Neural crest cell (in vitro differentiated cells): ENCODE measurements around the gene TACC2. TPM values are rescaled to one million over a fixed set of nuclear protein-coding genes. Genes with fewer than 3 reads are reported as not detected.

Experiments
- DNase-seq: peaks from one replicate; pipeline ENCODE4 v3.0.0; 2021; ENCODE audit warnings: low read depth, mixed read lengths, low spot score
- H3K27ac Mint-ChIP-seq: one replicate; pipeline ENCODE4 v1.8.0; 2021; ENCODE audit warnings: mild to moderate bottlenecking, mixed read lengths; ENCODE audit not compliant: unreplicated experiment
- H3K27me3 Mint-ChIP-seq: 2 replicates; pipeline ENCODE4 v1.8.0; 2021; ENCODE audit warnings: low read depth, mild to moderate bottlenecking, mixed read lengths
- H3K36me3 Mint-ChIP-seq: 2 replicates; pipeline ENCODE4 v1.8.0; 2021; ENCODE audit warnings: low read depth, mild to moderate bottlenecking, mixed read lengths
- H3K4me1 Mint-ChIP-seq: 2 replicates; pipeline ENCODE4 v1.8.0; 2021; ENCODE audit warnings: mixed read lengths
- H3K4me3 Mint-ChIP-seq: one replicate; pipeline ENCODE4 v1.8.0; 2021; ENCODE audit warnings: mild to moderate bottlenecking, mixed read lengths
- H3K9me3 Mint-ChIP-seq: 2 replicates; pipeline ENCODE4 v1.8.0; 2021; ENCODE audit warnings: mixed read lengths
- total RNA-seq: library from RNA; stranded (reverse); gene quantifications from 2 replicates; pipeline ENCODE4 v1.2.1, GENCODE V29; 2021
- TF ChIP-seq, protein P1 (sequence below): fragments of 200-600 bp; sonication (generic); conservative IDR thresholded peaks from 2 replicates; pipeline ENCODE4 v1.5.0; 2021; ENCODE audit warnings: antibody characterized with exemption, mild to moderate bottlenecking

TACC2 gene
- total RNA-seq, 1 donor from 2014 or later, result 48.2 TPM

DNA sequence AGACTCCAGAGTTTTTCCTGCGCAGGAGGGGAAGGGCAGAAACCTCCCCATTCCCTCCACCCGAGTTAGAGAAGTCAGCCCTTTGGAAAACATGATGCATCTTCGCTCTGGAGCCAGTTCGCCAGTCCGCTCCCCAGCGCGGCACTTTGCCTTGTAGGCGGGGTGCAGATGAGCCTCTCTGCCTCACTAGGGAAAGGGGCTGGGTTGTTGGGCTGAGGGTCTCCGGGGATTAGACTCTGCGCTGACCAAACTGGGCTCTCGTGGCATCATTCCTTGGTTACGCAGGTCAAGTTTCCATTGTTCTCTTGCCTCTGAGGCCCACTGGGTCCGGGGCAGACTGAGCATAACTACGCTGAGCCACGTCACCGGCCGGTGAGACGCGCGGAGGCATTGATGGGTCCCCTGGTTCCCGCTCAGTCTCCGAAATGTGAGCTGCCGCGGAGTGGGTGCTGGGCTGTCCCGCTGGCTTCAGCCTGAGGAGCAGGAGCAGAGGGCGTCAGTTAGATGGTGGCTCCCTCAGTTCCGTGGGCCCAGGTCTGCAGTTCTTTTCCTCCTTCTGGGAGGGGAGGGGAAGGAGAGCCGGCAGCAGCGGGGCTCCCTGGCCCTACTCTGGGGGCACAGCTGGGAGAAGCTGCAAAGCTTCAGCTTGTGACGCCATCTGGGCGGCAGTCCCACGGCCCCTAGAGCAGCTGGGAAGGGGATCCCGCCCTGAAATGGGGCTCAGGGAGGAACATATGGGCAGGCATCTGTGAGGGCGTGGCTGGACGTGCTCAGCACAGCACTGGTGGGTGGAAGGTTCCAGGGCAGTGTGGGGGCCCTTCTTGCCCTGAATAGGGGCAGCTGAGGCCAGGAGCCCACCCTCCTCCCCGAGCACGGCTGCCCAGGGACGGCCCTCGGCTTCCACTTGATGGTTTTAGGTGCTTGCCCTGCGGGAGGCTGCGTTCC lies 160.9 kb downstream of the TACC2 start:
- Mint-ChIP-seq H3K27ac (peak overlapping the region; percentile 75), H3K4me3 (no peak overlapping the region), H3K27me3 (no peaks in the 10 kb centered on the region), H3K9me3 (peaks cover 7% of the 10 kb centered on the region), H3K36me3 (peaks cover 30% of the 10 kb centered on the region), H3K4me1 (peaks cover 52% of the 10 kb centered on the region)
- TF ChIP-seq, protein P1, sequence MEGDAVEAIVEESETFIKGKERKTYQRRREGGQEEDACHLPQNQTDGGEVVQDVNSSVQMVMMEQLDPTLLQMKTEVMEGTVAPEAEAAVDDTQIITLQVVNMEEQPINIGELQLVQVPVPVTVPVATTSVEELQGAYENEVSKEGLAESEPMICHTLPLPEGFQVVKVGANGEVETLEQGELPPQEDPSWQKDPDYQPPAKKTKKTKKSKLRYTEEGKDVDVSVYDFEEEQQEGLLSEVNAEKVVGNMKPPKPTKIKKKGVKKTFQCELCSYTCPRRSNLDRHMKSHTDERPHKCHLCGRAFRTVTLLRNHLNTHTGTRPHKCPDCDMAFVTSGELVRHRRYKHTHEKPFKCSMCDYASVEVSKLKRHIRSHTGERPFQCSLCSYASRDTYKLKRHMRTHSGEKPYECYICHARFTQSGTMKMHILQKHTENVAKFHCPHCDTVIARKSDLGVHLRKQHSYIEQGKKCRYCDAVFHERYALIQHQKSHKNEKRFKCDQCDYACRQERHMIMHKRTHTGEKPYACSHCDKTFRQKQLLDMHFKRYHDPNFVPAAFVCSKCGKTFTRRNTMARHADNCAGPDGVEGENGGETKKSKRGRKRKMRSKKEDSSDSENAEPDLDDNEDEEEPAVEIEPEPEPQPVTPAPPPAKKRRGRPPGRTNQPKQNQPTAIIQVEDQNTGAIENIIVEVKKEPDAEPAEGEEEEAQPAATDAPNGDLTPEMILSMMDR, result no peak
- DNase-seq, result no peak

DNA sequence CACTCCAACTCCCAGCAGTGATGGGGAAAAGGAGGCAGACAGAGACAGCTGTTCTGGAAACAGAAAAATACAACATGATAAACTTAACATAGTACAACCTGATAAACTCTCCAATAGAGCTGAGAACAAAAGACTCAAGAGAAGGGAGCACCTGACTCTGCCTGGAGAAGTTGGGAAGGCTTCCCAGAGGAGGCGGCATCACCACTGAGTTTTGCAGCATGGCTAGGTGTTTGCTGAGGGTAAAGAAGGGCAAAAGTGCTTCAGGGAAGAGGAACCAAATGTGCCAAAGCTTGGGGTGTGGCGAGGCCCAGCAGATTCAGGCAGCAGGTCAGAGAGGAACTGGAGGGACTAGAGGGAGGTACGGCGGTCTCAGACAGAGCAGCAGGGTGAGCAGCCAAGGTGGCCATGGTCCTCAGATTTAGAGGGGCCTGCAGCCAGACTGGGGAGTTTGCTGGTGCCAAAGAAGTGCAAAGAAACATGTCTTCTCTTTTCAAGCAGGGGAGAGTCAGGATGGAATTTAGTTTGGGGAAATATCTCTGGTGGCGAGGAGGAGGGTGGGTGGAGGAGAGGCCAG lies 162.2 kb downstream of the TACC2 start:
- no peaks in the 10 kb centered on the region for H3K27me3 Mint-ChIP-seq

DNA sequence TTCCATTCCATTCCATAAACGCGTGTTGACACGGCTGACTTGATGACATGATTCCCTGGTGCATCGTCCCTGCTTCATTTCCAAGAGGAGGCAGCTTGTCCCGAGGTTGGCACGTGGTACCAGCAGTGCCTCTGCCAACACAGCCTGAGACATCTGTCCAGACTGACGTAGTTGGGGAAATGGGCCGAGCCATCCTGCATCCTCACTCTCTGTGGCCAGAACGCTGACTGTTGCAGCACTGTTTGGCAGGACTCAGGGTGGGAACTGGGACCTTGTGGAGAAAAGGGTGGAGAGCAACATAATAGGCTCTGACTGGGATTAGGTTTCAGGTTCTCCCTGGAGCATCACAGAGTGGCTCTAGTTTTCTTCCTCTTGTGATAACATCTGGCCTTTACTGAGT lies 163.6 kb downstream of the TACC2 start:
- Mint-ChIP-seq H3K27me3 (no peaks in the 10 kb centered on the region), H3K9me3 (no peaks in the 10 kb centered on the region), H3K27ac (no peak overlapping the region), H3K4me1 (peaks cover 56% of the 10 kb centered on the region), H3K4me3 (no peak overlapping the region), H3K36me3 (peaks cover 6% of the 10 kb centered on the region)
- TF ChIP-seq, protein P1, result no peak
- DNase-seq, result no peak

More for the DNA sequence above, 162.2 kb downstream of the TACC2 start:
- DNase-seq, result no peak
- Mint-ChIP-seq H3K36me3 (peaks cover 18% of the 10 kb centered on the region), H3K4me3 (no peak overlapping the region), H3K27ac (peak overlapping the region; percentile 36), H3K9me3 (peaks cover 2% of the 10 kb centered on the region), H3K4me1 (peaks cover 58% of the 10 kb centered on the region)
- TF ChIP-seq, protein P1, result no peak

DNA sequence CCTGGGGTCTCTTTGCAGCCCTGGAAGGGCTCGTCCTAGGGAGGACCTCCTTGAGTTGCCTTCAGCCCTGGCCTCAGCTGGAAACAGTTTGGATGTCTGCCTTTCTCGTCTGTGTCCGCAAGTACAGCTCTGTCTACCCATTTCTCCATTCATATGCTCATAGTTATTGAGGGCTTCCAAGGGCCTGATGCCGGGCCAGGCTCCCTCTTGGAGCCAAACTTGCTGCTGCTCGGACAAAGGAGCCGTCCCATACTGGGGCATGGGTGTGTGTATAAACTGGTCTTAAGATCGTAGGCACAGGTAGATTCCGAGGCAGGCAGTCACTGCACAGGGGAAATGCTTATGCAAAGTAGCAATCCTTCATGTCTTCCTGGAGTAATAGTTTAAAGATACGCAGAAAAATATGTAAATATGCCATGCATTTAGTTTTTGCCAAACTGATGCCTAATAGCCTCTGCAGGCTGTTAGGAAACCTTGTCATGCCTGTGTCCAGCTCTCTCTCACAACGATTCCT lies 165.1 kb downstream of the TACC2 start:
- no peaks in the 10 kb centered on the region for H3K27me3 Mint-ChIP-seq
- H3K9me3 Mint-ChIP-seq, result no peaks in the 10 kb centered on the region
- peaks cover 49% of the 10 kb centered on the region for H3K4me1 Mint-ChIP-seq
- no peak for DNase-seq
- peaks cover 2% of the 10 kb centered on the region for H3K36me3 Mint-ChIP-seq
- H3K27ac Mint-ChIP-seq, result no peak overlapping the region
- TF ChIP-seq, protein P1, result no peak
- H3K4me3 Mint-ChIP-seq, result no peak overlapping the region

DNA sequence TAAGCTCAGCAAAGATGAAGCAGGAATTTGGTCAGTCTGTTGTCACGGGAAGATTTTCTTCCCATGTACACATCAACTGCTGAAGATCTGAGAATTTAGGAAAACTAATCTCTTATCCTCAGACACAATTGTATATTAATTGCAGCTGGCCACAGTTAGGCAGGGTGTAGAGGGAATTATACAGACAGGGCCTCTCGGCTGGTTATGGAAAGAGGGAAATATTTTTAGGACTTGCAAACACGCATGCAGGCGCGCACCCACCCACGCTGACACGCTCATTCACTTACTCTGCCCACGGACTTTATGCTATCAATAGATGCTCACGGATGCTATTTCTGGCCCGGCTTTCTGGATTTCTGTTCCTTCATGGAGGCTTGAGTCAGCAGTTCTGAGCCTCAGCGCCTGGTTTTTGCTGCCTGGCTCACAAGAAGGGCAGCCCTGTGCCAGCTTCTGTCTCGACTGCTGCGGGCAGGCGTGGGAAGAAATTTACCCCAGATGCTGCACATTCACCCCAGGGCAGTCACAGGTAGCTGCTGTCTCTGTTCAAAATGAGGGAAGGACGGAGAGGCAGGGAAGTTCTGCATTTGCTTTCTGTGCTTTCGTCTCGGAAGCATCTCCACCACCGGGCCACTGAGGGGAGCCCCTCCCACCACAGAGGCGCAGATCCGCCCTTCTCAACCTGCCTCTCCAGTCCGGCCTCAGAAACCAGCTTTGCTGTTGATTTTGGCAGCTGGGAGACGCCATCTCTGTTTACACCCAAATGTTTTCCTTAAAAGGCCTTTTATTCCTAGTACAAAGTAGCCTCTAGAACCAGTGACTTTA lies 165.8 kb downstream of the TACC2 start:
- no peaks in the 10 kb centered on the region for H3K27me3 Mint-ChIP-seq
- no peaks in the 10 kb centered on the region for H3K9me3 Mint-ChIP-seq
- peaks cover 2% of the 10 kb centered on the region for H3K36me3 Mint-ChIP-seq
- H3K4me3 Mint-ChIP-seq, result no peak overlapping the region
- H3K4me1 Mint-ChIP-seq, result peaks cover 46% of the 10 kb centered on the region
- H3K27ac Mint-ChIP-seq, result peak overlapping the region; percentile 60
- TF ChIP-seq, protein P1, result no peak
- no peak for DNase-seq
